Stimulated activated effector memory CD8-positive, alpha-beta T cell treated with anti-CD3 and anti-CD28 coated beads, Interleukin-12 subunit alpha, Interleukin-12 subunit beta, amount 100 ng/mL, for 72 hours (primary cell): ENCODE results near the gene RASA4B.
"Not testable (repeated sequence)": the region's sequence is repeated elsewhere in the genome, so short reads cannot be mapped to it uniquely, and the experiment has no call there.

Experiments
- ATAC-seq: fragments of 150-1000 bp; cut with Tn5 transposase; 2 replicates; pipeline ENCODE4 v1.10.0; 2021
- DNase-seq, 2 donors: peaks; one replicate each; pipeline ENCODE4 v3.0.0; 2021 to 2022; ENCODE audit warnings: low spot score in 2 of 2
- H3K27ac Mint-ChIP-seq: one replicate; pipeline ENCODE4 v1.8.0; 2022; ENCODE audit warnings: mild to moderate bottlenecking, mixed read lengths
- H3K36me3 Mint-ChIP-seq: one replicate; pipeline ENCODE4 v1.8.0; 2022; ENCODE audit warnings: mild to moderate bottlenecking, mixed read lengths
- H3K4me1 Mint-ChIP-seq: one replicate; pipeline ENCODE4 v1.8.0; 2022; ENCODE audit warnings: mixed read lengths
- H3K4me3 Mint-ChIP-seq: one replicate; pipeline ENCODE4 v1.8.0; 2022; ENCODE audit warnings: mild to moderate bottlenecking, mixed read lengths
- H3K9me3 Mint-ChIP-seq: one replicate; pipeline ENCODE4 v1.8.0; 2022; ENCODE audit warnings: mixed read lengths

The RASA4B gene

GRCh38 chr7:102520797-102521196 is 3.2 kb upstream of the RASA4B start:
- DNase-seq, H3K4me1 Mint-ChIP-seq, H3K4me3 Mint-ChIP-seq, H3K36me3 Mint-ChIP-seq, H3K27ac Mint-ChIP-seq, ATAC-seq, H3K9me3 Mint-ChIP-seq: not testable (repeated sequence)

GRCh38 chr7:102516951-102517350 is 626 bp downstream of the RASA4B start:
- H3K4me3 Mint-ChIP-seq, DNase-seq, ATAC-seq, H3K36me3 Mint-ChIP-seq, H3K27ac Mint-ChIP-seq, H3K4me1 Mint-ChIP-seq, H3K9me3 Mint-ChIP-seq: not testable (repeated sequence)

DNA sequence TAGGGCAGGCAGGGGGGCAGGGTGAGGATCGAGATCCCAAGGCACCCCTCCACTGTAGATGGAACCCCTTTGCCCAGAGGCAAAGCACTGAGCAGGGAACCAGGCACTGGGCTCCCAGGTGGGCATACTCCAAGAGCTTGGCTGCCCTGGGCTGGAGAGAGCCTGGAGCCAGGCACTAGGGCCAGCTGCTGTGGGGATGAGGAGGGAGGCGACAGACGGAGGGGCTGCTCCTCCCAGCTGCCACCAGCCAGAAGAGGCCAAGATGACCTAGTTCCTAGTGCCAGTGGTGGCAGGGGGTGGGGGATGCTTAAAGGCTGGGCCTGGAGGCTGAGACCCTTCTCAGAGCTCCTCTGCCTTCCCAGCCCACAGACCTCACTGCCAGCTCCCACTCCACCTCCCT is 1.7 kb downstream of the RASA4B start:
- H3K36me3 Mint-ChIP-seq, H3K9me3 Mint-ChIP-seq, H3K4me3 Mint-ChIP-seq, H3K27ac Mint-ChIP-seq, H3K4me1 Mint-ChIP-seq, DNase-seq: not testable (repeated sequence)
- ATAC-seq, result peak; percentile 1

DNA sequence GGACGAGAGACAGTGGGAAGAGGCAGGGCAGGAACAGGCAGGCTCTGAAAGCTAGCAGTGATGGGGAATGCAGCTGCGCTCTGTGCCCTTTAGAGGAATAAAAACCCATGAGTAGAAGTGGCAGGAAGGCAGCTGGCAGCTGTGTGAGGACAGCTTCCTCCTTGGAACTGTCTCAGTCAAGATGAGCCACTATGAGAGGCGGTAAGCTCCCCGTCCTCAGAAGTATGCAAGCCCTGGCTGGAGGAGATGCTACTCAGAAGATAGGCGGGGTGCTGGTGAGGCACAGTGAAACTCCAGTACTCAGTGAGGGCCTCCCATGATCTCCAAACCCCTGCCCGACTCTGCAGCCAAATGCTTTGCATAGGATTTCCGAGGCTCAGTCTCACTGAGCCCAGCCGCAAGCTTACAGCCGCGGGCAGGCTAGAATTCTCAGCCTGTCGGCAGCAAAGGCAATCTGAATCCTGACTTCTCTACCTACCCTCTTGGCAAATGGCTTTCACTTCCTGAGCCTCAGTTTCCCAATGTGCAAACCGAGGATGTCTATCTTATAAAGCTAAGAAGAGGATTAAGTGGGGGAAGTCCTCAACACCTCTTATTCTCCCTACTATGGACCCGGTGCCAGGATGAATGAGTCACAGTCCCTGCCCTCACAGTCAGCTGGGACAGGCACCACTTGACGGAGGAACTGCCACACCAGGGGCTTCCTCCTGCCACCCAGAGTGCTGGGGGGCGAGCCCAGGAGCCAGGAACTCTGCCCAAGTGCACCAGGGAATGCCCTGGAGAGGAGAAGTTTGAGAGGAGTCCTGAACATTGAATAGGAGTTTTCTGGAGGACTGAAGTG is 2.5 kb downstream of the RASA4B start:
- H3K36me3 Mint-ChIP-seq, ATAC-seq, H3K4me3 Mint-ChIP-seq, H3K27ac Mint-ChIP-seq, H3K4me1 Mint-ChIP-seq, H3K9me3 Mint-ChIP-seq: not testable (repeated sequence)
- peak in 1 of 2 donors; percentile 44 for DNase-seq

- peak in 1 of 2 donors; percentile 69 for DNase-seq
- H3K4me1 Mint-ChIP-seq, result not testable (repeated sequence)
- peak overlapping the region; percentile 18 for H3K4me3 Mint-ChIP-seq
Measured at GRCh38 chr7:102512642-102513221, 4.8 kb downstream of the RASA4B start.

GRCh38 chr7:102511860-102512522 is 5.6 kb downstream of the RASA4B start:
- H3K27ac Mint-ChIP-seq, DNase-seq, H3K36me3 Mint-ChIP-seq, H3K9me3 Mint-ChIP-seq, H3K4me1 Mint-ChIP-seq: not testable (repeated sequence)
- H3K4me3 Mint-ChIP-seq, result peak overlapping the region; percentile 18
- ATAC-seq, result peak; percentile 61

More at GRCh38 chr7:102512642-102513221, 4.8 kb downstream of the RASA4B start:
- H3K36me3 Mint-ChIP-seq, ATAC-seq, H3K9me3 Mint-ChIP-seq, H3K27ac Mint-ChIP-seq: not testable (repeated sequence)

DNA sequence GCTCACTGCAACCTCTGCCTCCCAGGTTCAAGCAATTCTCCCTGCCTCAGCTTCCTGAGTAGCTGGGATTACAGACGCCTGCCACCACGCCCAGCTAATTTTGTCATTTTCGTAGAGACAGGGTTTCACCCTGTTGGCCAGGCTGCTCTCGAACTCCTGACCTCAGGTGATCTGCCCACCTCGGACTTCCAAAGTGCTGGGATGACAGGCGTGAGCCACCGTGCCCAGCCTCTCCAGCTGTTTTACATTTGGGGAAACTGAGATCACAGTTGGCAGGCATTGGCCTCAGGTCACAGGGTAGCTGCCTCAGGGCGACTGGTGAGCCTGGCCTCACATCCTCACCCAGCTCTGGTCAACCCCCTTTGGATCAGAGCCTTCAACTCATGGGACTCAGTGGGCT is 7.0 kb downstream of the RASA4B start:
- peak in 1 of 2 donors; percentile 49 for DNase-seq
- not testable (repeated sequence) for H3K27ac Mint-ChIP-seq, H3K4me1 Mint-ChIP-seq, ATAC-seq, H3K36me3 Mint-ChIP-seq, H3K9me3 Mint-ChIP-seq, H3K4me3 Mint-ChIP-seq

- H3K9me3 Mint-ChIP-seq, H3K4me1 Mint-ChIP-seq, ATAC-seq, H3K27ac Mint-ChIP-seq, H3K4me3 Mint-ChIP-seq, H3K36me3 Mint-ChIP-seq: not testable (repeated sequence)
- peak in 1 of 2 donors; percentile 58 for DNase-seq
Measured at GRCh38 chr7:102507410-102508088, 10.0 kb downstream of the RASA4B start.

- ATAC-seq, result peak; percentile 4
- H3K27ac Mint-ChIP-seq, H3K4me1 Mint-ChIP-seq, H3K9me3 Mint-ChIP-seq, H3K4me3 Mint-ChIP-seq, H3K36me3 Mint-ChIP-seq: not testable (repeated sequence)
- peak in 1 of 2 donors; percentile 47 for DNase-seq
Measured at GRCh38 chr7:102505298-102506185, 12.0 kb downstream of the RASA4B start.

GRCh38 chr7:102503141-102503540 is 14.4 kb downstream of the RASA4B start:
- peak; percentile 41 for ATAC-seq
- H3K36me3 Mint-ChIP-seq, H3K27ac Mint-ChIP-seq, H3K4me3 Mint-ChIP-seq, H3K4me1 Mint-ChIP-seq, DNase-seq, H3K9me3 Mint-ChIP-seq: not testable (repeated sequence)

DNA sequence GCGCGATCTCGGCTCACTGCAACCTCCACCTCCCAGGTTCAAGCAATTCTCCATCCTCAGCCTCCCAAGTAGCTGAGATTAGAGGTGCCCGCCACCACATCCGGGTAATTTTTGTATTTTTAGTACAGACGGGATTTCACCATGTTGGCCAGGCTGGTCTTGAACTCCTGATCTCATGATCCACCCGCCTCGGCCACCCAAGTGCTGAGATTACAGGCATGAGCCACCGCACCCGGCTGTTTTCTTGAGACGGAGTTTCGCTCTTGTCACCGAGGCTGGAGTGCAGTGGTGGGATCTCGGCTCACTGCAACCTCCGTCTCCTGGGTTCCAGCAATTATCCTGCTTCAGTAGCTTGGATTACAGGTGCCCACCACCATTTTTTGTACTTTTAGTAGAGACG is 19.3 kb downstream of the RASA4B start:
- H3K27ac Mint-ChIP-seq, ATAC-seq, H3K4me3 Mint-ChIP-seq, H3K36me3 Mint-ChIP-seq, H3K4me1 Mint-ChIP-seq, H3K9me3 Mint-ChIP-seq: not testable (repeated sequence)
- DNase-seq, result peak in 1 of 2 donors; percentile 47

DNA sequence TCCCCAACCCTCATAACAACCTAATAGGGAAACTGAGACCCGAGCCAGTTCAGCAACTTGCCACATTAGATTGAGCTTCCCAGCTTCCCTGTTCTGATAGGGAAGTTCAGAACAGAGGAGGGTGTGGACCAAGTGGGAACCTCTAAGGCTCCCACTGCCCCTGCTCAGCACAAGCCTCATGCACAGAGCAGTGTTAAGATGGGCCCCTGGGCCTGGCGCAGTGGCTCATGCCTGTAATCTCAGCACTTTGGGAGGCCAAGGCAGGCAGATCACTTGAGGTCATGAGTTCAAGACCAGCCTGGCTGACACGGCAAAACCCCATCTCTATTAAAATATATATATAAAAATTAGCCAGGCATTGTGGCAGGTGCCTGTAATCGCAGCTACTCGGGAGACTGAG is 20.3 kb downstream of the RASA4B start:
- not testable (repeated sequence) for H3K27ac Mint-ChIP-seq, H3K36me3 Mint-ChIP-seq, H3K4me3 Mint-ChIP-seq, ATAC-seq, H3K4me1 Mint-ChIP-seq, H3K9me3 Mint-ChIP-seq
- peak in 1 of 2 donors; percentile 52 for DNase-seq

- H3K27ac Mint-ChIP-seq, H3K4me1 Mint-ChIP-seq, ATAC-seq, H3K36me3 Mint-ChIP-seq, H3K9me3 Mint-ChIP-seq, H3K4me3 Mint-ChIP-seq: not testable (repeated sequence)
- peak in 1 of 2 donors; percentile 52 for DNase-seq
Measured at GRCh38 chr7:102496861-102497260, 20.7 kb downstream of the RASA4B start.

DNA sequence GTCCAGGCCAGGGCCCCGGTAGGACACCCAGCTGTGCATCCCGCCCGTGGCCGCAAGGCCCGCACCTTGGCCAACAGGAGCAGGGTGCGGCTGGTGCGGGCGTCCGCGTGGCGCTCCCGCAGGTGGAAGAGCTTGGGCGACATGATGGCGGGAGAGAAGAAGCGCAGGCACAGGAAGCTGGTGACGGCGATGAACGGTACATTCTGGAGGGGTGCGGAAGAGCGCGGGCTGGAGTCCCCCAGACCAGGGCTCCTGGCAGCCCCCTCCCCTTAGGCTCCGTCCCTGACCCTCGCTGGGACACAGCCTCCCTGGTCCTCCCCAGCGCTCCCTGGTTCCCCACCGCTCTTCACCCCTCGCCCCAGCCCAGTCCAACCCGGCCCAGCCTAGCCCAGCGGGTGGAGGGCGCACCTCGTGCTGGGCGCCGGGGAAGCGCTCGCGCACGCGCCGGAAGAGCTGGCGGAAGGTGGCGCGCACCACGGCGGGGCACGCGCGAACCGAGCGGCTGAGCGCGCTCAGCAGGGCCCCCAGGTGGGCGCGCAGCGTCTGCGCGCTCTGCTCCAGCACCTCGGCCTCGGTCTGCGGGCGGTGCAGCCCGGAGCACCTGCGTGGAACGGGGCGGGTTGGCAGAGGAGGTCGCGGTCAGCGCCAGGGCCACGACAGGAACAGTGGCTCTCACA is 23.0 kb downstream of the RASA4B start:
- H3K36me3 Mint-ChIP-seq, H3K27ac Mint-ChIP-seq, H3K4me3 Mint-ChIP-seq, H3K9me3 Mint-ChIP-seq, H3K4me1 Mint-ChIP-seq, DNase-seq: not testable (repeated sequence)
- ATAC-seq, result peak; percentile 81
